HG02610 (cell line): Measurements from ENCODE around the gene POLE2.
"Not testable (repeated sequence)": the region's sequence is repeated elsewhere in the genome, so short reads cannot be mapped to it uniquely, and the experiment has no call there.

Source experiments
- ATAC-seq: cut with Tn5 transposase; IDR thresholded peaks from one replicate; pipeline ENCODE4 v1.9.1; 2021; ENCODE audit warnings: mild to moderate bottlenecking, moderate library complexity; ENCODE audit not compliant: unreplicated experiment

The POLE2 gene

DNA sequence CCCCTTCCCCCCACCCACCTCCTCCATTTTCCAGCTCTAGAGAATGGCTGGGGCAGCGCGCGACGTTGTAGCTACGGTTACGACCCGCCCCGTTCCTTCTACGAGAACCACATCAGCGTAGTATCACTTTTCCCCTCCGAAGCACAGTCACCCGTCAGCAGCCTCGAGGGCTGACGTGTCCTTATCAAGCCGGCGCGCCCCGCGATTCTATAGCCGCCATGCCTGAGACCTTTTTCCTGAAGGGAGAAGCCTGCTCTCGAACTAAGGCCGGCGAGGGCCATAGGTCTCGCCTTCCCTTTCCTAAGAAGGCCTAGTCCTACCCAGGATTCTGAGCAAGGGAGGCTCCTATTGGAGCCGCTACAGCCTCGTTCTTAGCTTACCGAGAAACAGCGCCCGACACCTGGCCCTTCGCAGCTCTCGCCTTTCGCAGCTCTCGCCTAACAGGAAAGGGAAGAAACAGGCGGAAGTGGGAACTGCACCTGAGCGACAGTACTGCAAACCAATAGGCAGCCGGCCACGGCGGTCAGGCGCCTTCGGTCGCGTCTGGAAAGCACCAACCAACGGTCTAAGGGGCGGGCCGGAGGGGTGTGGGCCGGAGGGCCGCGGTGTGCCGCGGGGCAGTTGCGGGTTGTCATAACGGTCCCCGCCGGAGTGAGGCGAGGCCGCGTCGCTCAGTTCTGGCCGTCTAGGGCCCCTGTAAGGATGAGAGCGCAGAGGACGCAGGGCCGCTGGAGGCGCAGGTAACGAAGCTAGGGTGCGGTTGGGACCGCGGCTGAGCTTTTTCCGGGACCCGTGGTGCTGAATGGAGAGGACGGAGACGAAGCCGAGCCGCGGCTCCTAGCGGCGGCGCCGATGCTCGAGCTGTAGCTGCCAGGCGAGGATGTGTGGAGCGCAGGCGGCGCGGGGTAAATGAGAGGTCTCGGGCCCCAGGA is 67.6 kb downstream of the POLE2 start, which contains the start of the genes MGAT2 and RPL36AL:
Gene MGAT2 (plus strand): TSS at position 618 of the 932 bp plus-strand sequence. CDS start 470 bp downstream, outside the sequence.
Gene RPL36AL (minus strand): TSS at position 445 of the 932 bp plus-strand sequence. CDS start 1,522 bp downstream, outside the sequence.
- ATAC-seq: peak; percentile 95

DNA sequence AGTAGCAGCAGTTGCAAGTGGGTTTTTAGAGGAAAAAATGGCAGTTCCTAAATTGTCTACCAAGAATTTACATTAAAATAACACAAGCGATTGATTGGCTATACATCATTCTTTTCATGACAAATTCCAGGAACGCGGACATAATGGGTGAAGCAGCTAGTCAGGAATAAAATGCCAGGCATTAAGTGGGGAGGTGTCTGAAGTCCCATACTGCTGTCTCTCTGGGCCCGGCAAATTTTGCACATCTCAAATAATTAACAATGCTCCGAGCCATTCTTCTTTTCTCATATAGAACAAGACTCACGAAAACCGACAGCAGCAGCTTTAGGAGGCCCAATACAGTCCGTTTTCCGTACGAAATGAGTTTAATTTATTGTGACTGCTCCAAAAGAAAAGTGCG is 68.3 kb downstream of the POLE2 start:
- ATAC-seq: no peak

DNA sequence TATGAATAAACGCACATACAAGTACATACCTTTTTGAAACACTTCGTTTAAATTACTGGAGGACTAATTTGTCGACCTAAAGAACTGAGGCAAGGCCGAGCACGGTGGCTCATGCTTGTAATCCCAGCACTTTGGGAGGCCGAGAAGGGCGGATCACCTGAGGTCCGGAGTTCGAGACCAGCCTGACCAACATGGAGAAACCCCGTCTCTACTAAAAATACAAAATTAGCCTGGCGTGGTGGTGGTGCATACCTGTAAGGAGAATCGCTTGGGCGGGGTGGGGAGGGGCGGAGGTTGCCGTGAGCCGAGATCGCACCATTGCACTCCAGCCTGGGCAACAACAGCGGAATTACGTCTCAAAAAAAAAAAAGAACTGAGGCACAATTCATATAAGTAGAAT is 68.7 kb downstream of the POLE2 start:
- ATAC-seq: not testable (repeated sequence)

DNA sequence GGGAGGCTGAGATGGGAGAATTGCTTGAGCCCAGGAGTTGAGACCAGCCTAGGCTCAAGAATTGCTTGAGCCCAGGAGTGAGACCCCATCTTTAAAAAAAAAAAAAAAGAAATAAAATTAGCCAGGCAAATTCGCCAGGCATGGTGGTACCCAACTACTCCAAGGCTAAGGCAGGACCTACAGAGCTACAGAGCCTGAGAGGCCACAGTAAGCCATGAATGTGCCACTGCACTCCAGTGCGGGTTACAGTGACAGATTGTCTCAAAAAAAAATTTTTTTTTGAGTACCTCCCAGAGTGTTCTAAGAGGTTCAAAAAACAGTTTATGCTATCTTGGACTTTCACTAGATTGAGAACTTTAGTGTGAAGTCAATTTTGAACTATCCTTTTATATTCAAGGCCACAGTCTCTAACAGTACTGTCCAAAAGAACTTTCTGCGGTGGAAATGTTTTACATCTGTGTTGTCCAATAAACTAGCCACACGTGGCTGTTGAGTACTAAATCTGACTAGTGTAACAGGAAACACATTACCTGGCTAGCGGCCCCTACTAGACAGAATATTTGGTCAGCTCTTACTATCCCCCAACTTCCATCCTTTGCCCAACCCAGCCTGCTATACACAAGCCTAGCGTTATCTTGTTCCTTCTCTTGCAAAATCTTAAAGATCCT is 70.0 kb downstream of the POLE2 start:
- ATAC-seq: no peak

DNA sequence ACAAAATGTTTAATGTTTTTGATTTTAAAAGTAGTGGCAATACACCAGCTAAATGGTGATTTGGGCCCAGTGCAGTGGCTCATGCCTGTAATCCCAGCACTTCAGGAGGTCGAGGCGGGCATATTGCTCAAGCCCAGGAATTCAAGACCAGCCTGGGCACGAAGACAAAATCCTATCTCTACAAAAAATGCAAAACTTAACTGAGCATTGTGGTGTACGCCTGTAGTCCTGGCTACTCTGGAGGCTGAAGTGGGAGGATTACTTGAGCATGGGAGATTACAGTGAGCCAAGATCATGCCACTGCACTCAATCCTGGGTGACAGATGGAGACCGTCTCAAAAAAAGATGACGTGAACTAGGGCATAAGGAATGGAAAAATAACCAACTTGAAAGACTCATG is 72.2 kb downstream of the POLE2 start:
- ATAC-seq: no peak

DNA sequence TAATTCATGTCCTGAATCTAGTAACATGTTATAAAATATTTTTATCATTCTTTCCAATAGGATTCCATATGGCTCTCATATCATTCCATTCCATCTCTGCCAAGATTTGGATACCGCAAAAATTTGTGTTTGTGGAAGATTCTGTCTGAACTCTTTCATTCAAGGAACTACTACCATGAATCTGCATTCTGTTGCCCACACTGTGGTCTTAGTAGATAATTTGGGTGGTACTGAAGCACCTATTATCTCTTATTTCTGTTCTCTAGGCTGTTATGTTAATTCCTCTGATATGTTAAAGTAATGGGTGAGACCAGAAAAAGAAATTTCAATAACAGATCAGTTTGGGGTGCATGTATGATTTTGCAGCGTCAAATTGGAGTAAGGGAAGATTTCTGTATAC is 73.8 kb downstream of the POLE2 start:
- no peak for ATAC-seq

DNA sequence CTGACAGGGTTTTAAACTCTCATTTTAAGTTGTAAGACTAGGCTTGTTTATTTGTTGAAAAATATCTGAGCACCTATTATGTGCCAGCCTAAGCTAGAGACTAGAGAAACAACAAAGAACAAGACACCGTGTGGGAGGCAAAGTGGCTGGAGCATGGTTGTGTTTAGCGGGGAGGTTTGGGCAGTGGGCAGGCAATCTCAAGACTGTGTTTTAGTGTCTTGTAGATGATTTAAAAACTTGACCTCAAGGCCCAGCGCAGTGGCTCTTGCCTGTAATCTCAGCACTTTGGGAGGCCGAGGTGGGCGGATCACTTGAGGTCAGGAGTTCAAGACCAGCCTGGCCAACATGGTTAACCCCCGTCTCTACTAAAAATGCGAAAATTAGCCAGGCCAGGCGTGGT is 75.3 kb downstream of the POLE2 start:
- ATAC-seq: no peak

DNA sequence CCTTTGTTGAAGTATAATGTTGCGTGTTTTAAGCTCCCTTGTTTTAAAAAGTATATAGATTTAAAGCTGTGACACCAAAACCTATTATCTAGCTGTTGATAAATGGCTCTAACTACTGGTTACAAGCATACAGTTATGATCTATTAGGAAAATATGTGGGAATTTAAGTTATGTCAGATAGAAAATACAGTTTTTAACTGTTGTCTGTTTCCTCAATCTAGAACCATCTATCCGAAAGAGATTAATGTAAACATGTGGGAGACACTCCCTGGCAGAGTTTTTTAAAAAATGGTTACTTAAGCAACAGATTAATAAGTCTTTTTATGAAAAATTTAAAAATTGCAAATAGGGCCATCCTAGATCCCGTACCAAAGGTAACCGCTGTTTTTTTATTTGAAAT is 75.8 kb downstream of the POLE2 start:
- ATAC-seq: no peak

DNA sequence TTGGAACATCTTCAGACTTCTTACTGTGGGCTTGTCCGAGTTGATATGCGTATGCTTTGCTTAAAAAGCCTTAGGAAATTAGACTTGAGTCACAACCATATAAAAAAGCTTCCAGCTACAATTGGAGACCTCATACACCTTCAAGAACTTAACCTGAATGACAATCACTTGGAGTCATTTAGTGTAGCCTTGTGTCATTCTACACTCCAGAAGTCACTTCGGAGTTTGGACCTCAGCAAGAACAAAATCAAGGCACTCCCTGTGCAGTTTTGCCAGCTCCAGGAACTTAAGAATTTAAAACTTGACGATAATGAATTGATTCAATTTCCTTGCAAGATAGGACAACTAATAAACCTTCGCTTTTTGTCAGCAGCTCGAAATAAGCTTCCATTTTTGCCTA is 80.4 kb downstream of the POLE2 start:
- ATAC-seq: no peak

DNA sequence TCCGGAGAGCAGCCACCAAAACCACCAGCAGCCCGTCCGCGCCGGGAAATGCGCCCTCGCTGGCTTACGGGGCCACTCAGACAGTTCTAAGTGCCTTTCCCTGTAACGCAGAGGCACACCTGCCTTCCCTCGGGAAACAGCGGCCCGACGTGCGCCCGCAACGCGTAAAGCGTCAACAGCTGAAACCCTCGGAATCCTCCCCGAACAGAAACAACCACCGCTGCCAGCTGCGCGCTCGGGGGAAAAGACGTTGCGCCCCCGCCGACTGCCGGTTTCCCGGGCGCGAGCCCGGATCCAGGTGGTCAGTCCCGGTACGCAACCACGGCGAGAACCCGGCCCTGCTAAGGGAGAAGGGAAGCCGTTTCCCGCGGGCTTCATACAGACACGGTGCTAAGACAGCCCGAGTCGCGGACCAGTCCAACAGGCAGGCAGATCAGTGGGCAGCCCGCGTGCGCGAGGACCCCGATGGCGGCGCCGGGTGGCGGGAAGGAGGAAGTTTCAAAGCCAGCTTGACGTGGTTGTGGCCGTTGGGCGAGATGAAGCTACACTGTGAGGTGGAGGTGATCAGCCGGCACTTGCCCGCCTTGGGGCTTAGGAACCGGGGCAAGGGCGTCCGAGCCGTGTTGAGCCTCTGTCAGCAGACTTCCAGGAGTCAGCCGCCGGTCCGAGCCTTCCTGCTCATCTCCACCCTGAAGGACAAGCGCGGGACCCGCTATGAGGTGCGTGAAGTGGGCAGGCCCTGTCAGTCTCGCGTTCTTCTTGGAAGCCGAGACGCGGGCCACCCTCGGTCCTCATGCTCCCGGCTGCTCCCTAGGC is 89.3 kb downstream of the POLE2 start, which contains the start of gene LRR1:
Gene LRR1 (plus strand): TSS at position 456 of the 816 bp plus-strand sequence. CDS start 81 bp downstream, at position 537.
- peak; percentile 49 for ATAC-seq

DNA sequence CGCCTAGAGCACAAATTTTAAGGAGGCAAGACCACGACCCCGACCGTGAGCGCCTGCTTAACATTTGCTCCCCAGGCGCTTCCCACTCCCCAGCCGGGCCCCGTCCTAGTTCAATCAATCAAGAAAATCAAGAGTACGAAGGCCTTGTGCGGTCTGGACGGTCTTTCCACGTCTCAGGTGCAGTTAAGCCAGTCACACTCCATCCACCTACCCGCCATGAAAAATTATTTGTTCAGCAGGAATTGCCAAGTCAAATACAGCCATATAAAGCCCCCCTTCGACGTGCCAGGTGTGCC is 89.9 kb downstream of the POLE2 start:
- no peak for ATAC-seq

DNA sequence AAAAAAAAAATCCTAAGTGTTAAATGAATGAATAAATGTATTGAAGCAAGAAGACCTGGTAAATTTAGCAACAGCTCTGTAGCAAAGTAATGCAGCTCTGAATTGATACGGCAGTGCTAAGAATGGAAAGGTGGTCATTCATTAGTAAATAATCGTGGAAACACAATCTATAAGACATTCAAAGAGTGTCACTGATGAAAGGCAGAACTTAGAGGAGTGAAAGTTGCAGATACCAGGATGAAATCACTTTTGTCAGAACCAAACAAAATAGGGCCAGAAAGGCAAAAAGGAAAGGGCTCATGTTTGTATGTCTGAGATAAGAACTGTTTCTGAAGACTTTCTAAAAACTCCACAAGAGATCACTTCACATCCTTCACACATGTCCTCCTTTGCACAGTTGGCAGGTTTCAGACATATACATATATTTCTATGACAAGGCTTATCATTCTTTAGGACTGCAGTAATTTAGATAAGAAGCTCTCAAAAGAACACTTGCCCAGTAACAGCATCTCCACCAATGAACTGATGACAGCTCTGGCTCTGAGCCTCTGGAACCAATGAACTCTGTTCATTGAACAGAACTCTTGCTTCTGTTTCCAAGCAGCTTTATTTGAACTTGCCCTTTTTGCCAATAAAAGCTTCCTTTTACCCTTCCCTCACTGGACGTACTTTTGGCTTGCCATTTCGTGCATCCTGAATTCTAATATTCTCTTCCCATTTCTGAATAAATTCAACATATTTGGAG is 93.5 kb downstream of the POLE2 start:
- no peak for ATAC-seq
